ENCODE measurements around the gene GALNT18. TPM values are rescaled to one million over a fixed set of nuclear protein-coding genes. Genes with fewer than 3 reads are reported as not detected.

The GALNT18 gene
- total RNA-seq, 3 donors from 2014 or later, result 14.7 to 25.9 (median 16.4) TPM

GRCh38 chr11:11481371-11481770 lies 140.4 kb downstream of the GALNT18 start:
- no peak for DNase-seq (ENCODE audit: low spot score in 2 of 2)
- Histone ChIP-seq H3K9me3 (no peaks in the 10 kb centered on the region), H3K4me1 (no peaks in the 10 kb centered on the region), H3K36me3 (no peaks in the 10 kb centered on the region), H3K27me3 (no peaks in the 10 kb centered on the region), H3K4me3 (no peak overlapping the region), H3K27ac (no peak overlapping the region)
- intact Hi-C loops (cut with DNase I; ENCODE audit: low total_unique reads), result no loop called here
- TF ChIP-seq POLR2A (IDR thresholded peaks at IDR 0.05) (no peak), CTCF (IDR thresholded peaks at IDR 0.05) (no peak), POLR2AphosphoS5 (IDR thresholded peaks at IDR 0.05) (no peak)

- DNase-seq (ENCODE audit: low spot score in 2 of 2), result no peak
- Histone ChIP-seq H3K27ac (no peak overlapping the region), H3K4me3 (no peak overlapping the region), H3K4me1 (no peaks in the 10 kb centered on the region), H3K27me3 (no peaks in the 10 kb centered on the region), H3K36me3 (no peaks in the 10 kb centered on the region), H3K9me3 (no peaks in the 10 kb centered on the region)
- intact Hi-C loops (cut with DNase I; ENCODE audit: low total_unique reads), result no loop called here
- TF ChIP-seq CTCF (IDR thresholded peaks at IDR 0.05) (no peak), POLR2AphosphoS5 (IDR thresholded peaks at IDR 0.05) (no peak), POLR2A (IDR thresholded peaks at IDR 0.05) (no peak)
These were observed 140.8 kb downstream of the GALNT18 start for GRCh38 chr11:11480971-11481370.

DNA sequence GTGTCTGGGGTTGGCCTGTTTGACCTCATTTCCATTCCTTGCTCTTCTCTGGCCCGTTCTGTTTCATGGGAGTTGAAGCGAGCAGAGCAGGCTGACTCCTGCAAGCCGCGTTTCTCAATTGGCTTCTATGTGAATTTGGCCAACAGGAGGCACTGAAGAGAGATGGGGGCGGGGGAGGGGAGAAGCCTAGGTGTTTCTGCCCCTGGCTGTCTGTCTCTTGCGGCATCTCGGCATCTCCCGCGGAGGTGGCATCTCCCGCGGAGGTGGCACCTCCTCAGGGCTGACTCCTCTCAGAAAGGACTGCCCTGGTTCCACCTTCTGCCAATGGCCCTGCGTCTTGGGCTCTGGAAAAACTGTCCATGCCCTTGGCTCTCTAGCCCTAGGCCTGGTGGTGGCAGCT lies 143.1 kb downstream of the GALNT18 start:
- Histone ChIP-seq H3K4me1 (no peaks in the 10 kb centered on the region), H3K27me3 (no peaks in the 10 kb centered on the region), H3K9me3 (no peaks in the 10 kb centered on the region), H3K36me3 (no peaks in the 10 kb centered on the region), H3K4me3 (no peak overlapping the region), H3K27ac (no peak overlapping the region)
- DNase-seq (ENCODE audit: low spot score in 2 of 2), result no peak
- intact Hi-C loops (cut with DNase I; ENCODE audit: low total_unique reads), result no loop called here
- no peak for TF ChIP-seq CTCF (IDR thresholded peaks at IDR 0.05)

DNA sequence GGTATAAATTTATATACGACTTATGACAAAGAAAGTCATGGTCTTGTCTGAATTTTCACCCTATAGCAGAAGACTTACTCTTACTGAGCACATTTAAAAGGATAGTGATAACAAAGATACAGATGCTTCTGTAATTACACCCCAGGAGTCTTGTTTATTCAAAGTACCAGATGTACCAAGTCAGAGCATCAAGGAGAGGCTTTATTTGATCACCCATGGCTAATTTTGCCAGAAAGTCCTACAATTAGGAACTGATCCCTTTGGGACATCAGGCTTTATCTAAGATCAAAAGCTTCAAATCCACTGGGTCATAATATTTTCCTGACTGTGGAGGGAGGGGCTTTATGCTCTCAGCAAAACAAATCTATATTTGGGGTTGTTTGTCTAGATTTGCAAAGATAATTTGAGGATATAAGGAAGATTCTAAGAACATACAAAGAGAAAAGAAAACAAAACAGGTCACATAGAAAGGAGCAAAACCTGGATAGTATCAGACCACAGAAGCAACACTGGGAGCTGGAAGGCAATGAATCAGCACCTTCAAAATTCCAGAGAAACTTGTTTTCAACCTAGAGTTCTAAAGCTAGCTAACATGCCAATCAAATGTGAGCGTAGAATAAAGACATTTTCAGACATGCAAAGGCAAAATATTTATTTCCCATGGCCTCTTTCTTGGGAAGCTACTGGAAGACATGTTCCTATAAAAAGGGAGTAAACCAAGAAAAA lies 143.9 kb downstream of the GALNT18 start:
- intact Hi-C loops (cut with DNase I; ENCODE audit: low total_unique reads), result no loop called here
- no peak for DNase-seq (ENCODE audit: low spot score in 2 of 2)
- no peak overlapping the region for H3K27ac ChIP-seq
- H3K36me3 ChIP-seq, result no peaks in the 10 kb centered on the region
- TF ChIP-seq POLR2A (IDR thresholded peaks at IDR 0.05) (no peak), CTCF (IDR thresholded peaks at IDR 0.05) (no peak), POLR2AphosphoS5 (IDR thresholded peaks at IDR 0.05) (no peak)
- H3K4me3 ChIP-seq, result no peak overlapping the region
- no peaks in the 10 kb centered on the region for H3K4me1 ChIP-seq
- no peaks in the 10 kb centered on the region for H3K9me3 ChIP-seq
- H3K27me3 ChIP-seq, result no peaks in the 10 kb centered on the region

DNA sequence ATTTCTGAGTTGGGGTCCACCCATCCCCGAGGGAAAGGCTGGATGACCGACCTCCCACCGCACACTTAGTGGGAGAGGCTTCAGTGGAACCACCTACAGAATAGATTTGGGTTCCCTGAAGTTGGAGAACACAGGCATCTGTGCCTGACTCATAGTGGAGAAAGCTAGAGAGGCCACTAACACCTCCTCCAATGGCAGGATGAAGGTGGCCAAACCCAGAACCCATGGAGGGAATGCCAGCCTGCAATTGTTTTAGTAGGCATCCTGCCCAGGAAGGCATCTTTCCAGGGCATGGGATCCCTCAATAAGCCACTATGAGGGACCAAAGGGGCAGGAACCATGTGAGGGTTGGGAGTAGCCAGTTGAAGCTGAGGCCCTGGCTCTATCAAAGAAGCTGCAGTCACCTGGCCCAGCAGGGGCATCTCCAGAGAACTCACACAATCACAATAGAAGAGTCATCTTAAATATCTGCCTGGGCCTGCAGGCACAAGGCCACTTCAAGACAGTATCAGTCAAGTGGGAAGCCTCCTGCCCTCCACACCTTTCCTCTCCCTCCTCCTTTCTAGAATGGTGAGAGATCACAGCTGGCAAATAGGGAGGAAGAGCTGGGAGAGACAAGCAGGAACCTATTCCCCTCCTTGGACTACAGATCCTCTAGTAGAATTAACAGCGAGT lies 144.7 kb downstream of the GALNT18 start:
- TF ChIP-seq POLR2AphosphoS5 (IDR thresholded peaks at IDR 0.05) (no peak), POLR2A (IDR thresholded peaks at IDR 0.05) (no peak), CTCF (IDR thresholded peaks at IDR 0.05) (no peak)
- Histone ChIP-seq H3K27me3 (no peaks in the 10 kb centered on the region), H3K27ac (no peak overlapping the region), H3K36me3 (no peaks in the 10 kb centered on the region), H3K4me1 (no peaks in the 10 kb centered on the region), H3K4me3 (no peak overlapping the region), H3K9me3 (no peaks in the 10 kb centered on the region)
- DNase-seq (ENCODE audit: low spot score in 2 of 2), result no peak
- intact Hi-C loops (cut with DNase I; ENCODE audit: low total_unique reads), result no loop called here

Data from breast epithelium (tissue), 4 donors.